ENCODE measurements around the gene TMEM185B.

GRCh38 chr2:120261387-120262006 is 38.3 kb upstream of the TMEM185B start:
- TF ChIP-seq POLR2A (IDR thresholded peaks at IDR 0.05; ENCODE audit: low read depth, low read length) (no peak), CTCF (conservative IDR thresholded peaks at IDR 0.05; ENCODE audit: low read depth, low read length) (no peak), MAFK (IDR thresholded peaks at IDR 0.05; ENCODE audit: low read depth, low read length) (no peak), CEBPB (IDR thresholded peaks at IDR 0.05; ENCODE audit: low read depth, low read length) (no peak), RFX5 (IDR thresholded peaks at IDR 0.05; ENCODE audit: low read depth, low read length) (no peak), FOS (IDR thresholded peaks at IDR 0.05; ENCODE audit: low read depth, low read length) (no peak), BHLHE40 (IDR thresholded peaks at IDR 0.05; ENCODE audit: low read depth, low read length) (no peak), RAD21 (IDR thresholded peaks at IDR 0.05; ENCODE audit: low read length) (no peak)

All from IMR-90 (cell line).